Activated CD8-positive, alpha-beta memory T cell treated with anti-CD3 and anti-CD28 coated beads, Interleukin-2, amount 50 U/mL, for 4 hours (primary cell): Measurements from ENCODE around the gene MFAP1.
A peak's percentile ranks its signal among the peaks of the same experiment; 100 is the strongest.
"Not testable (repeated sequence)": the region's sequence is repeated elsewhere in the genome, so short reads cannot be mapped to it uniquely, and the experiment has no call there.

Experiments
- DNase-seq: peaks from one replicate; pipeline ENCODE4 v3.0.0-alpha.2; 2020

Gene MFAP1

GRCh38 chr15:43824302-43825246 is at the start of gene MFAP1:
MFAP1 (minus strand) TSS chr15:43824690; CDS start chr15:43824569, 121 bp downstream.
- peak; percentile 85 for DNase-seq

GRCh38 chr15:43873651-43874050 is 49.2 kb upstream of the MFAP1 start:
- no peak for DNase-seq

- no peak for DNase-seq
Observed at GRCh38 chr15:43872416-43873020, 48.0 kb upstream of the MFAP1 start.

- DNase-seq: no peak
Observed at GRCh38 chr15:43871835-43872234, 47.3 kb upstream of the MFAP1 start.

- no peak for DNase-seq
Observed at GRCh38 chr15:43868406-43868805, 43.9 kb upstream of the MFAP1 start.

GRCh38 chr15:43867096-43867495 is 42.6 kb upstream of the MFAP1 start:
- no peak for DNase-seq

- DNase-seq: not testable (repeated sequence)
Observed at GRCh38 chr15:43866636-43867035, 42.1 kb upstream of the MFAP1 start.

- DNase-seq: no peak
Observed at GRCh38 chr15:43859546-43859945, 35.1 kb upstream of the MFAP1 start.

- DNase-seq: no peak
Observed at GRCh38 chr15:43854801-43855200, 30.3 kb upstream of the MFAP1 start.

GRCh38 chr15:43852607-43853006 is 28.1 kb upstream of the MFAP1 start:
- DNase-seq: no peak

GRCh38 chr15:43851251-43851650 is 26.8 kb upstream of the MFAP1 start:
- no peak for DNase-seq

GRCh38 chr15:43845421-43845820 is 20.9 kb upstream of the MFAP1 start:
- no peak for DNase-seq

- DNase-seq: not testable (repeated sequence)
Observed at GRCh38 chr15:43832485-43832884, 8.0 kb upstream of the MFAP1 start.

- DNase-seq: not testable (repeated sequence)
Observed at GRCh38 chr15:43831519-43832052, 7.1 kb upstream of the MFAP1 start.

GRCh38 chr15:43830691-43831275 is 6.3 kb upstream of the MFAP1 start:
- DNase-seq: not testable (repeated sequence)

GRCh38 chr15:43829951-43830540 is 5.6 kb upstream of the MFAP1 start:
- not testable (repeated sequence) for DNase-seq

GRCh38 chr15:43828061-43828657 is 3.7 kb upstream of the MFAP1 start:
- no peak for DNase-seq

- DNase-seq: peak; percentile 62
Observed at GRCh38 chr15:43826508-43827341, 2.2 kb upstream of the MFAP1 start, which contains the start of gene WDR76. WDR76 (plus strand) TSS chr15:43827002; CDS start chr15:43827033, 31 bp downstream.

GRCh38 chr15:43826029-43826507 is 1.6 kb upstream of the MFAP1 start:
- DNase-seq: no peak

- DNase-seq: not testable (repeated sequence)
Observed at GRCh38 chr15:43825305-43825704, 815 bp upstream of the MFAP1 start.

GRCh38 chr15:43821505-43821904 is 3.0 kb downstream of the MFAP1 start:
- DNase-seq: no peak
